Measurements from ENCODE around the gene PPRC1. TPM values are rescaled to one million over a fixed set of nuclear protein-coding genes. Genes with fewer than 3 reads are reported as not detected.

PPRC1 gene
- total RNA-seq, 1 experiment from 2014 or later = 43.9 TPM

DNA sequence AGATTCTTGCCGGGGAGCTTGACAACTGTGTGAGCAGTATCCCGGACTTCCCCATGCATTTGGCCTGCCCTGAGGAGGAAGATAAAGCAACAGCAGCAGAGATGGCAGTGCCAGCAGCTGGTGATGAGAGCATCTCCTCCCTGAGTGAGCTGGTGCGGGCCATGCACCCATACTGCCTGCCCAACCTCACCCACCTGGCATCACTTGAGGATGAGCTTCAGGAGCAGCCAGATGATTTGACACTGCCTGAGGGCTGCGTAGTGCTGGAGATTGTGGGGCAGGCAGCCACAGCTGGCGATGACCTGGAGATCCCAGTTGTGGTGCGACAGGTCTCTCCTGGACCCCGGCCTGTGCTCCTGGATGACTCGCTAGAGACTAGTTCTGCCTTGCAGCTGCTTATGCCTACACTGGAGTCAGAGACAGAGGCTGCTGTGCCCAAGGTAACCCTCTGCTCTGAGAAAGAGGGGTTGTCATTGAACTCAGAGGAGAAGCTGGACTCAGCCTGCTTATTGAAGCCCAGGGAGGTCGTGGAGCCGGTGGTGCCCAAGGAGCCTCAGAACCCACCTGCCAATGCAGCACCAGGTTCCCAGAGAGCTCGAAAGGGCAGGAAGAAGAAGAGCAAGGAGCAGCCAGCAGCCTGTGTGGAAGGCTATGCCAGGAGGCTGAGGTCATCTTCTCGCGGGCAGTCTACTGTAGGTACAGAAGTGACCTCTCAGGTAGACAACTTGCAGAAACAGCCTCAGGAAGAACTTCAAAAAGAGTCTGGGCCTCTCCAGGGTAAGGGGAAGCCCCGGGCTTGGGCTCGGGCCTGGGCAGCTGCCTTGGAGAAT, 6.7 kb downstream of the PPRC1 start:
- H3K9me3 Mint-ChIP-seq (ENCODE audit: low read depth, unreplicated experiment) = no peaks in the 10 kb centered on the region
- H3K27me3 Mint-ChIP-seq (ENCODE audit: unreplicated experiment) = no peaks in the 10 kb centered on the region
- peaks cover 55% of the 10 kb centered on the region for H3K36me3 Mint-ChIP-seq (ENCODE audit: insufficient read depth, unreplicated experiment)
- intact Hi-C loops (cut with micrococcal nuclease; ENCODE audit: unreplicated experiment) = no loop called here
- BruUV-seq (replicated peaks) = no TSS peak
- no peak overlapping the region for H3K4me3 Mint-ChIP-seq (ENCODE audit: low read depth, unreplicated experiment)
- no peak overlapping the region for H3K27ac Mint-ChIP-seq (ENCODE audit: unreplicated experiment)
- TF ChIP-seq, protein P1, sequence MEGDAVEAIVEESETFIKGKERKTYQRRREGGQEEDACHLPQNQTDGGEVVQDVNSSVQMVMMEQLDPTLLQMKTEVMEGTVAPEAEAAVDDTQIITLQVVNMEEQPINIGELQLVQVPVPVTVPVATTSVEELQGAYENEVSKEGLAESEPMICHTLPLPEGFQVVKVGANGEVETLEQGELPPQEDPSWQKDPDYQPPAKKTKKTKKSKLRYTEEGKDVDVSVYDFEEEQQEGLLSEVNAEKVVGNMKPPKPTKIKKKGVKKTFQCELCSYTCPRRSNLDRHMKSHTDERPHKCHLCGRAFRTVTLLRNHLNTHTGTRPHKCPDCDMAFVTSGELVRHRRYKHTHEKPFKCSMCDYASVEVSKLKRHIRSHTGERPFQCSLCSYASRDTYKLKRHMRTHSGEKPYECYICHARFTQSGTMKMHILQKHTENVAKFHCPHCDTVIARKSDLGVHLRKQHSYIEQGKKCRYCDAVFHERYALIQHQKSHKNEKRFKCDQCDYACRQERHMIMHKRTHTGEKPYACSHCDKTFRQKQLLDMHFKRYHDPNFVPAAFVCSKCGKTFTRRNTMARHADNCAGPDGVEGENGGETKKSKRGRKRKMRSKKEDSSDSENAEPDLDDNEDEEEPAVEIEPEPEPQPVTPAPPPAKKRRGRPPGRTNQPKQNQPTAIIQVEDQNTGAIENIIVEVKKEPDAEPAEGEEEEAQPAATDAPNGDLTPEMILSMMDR (IDR thresholded peaks at IDR 0.05; ENCODE audit: unreplicated experiment) = no peak
- DNase-seq = no peak
- CTCF ChIA-PET = no interaction called here
- peaks cover 17% of the 10 kb centered on the region for H3K4me1 Mint-ChIP-seq (ENCODE audit: low read depth, unreplicated experiment)

DNA sequence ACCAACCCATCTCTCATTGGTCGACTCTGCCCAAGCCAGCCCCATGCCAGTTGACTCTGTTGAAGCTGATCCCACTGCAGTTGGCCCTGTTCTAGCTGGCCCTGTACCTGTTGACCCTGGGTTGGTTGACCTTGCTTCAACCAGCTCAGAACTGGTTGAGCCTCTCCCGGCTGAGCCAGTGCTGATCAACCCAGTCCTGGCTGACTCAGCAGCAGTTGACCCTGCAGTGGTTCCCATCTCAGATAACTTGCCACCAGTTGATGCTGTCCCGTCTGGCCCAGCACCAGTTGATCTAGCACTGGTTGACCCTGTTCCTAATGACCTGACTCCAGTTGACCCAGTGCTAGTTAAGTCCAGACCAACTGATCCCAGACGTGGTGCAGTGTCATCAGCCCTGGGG, 7.4 kb downstream of the PPRC1 start:
- no TSS peak for BruUV-seq (replicated peaks)

DNA sequence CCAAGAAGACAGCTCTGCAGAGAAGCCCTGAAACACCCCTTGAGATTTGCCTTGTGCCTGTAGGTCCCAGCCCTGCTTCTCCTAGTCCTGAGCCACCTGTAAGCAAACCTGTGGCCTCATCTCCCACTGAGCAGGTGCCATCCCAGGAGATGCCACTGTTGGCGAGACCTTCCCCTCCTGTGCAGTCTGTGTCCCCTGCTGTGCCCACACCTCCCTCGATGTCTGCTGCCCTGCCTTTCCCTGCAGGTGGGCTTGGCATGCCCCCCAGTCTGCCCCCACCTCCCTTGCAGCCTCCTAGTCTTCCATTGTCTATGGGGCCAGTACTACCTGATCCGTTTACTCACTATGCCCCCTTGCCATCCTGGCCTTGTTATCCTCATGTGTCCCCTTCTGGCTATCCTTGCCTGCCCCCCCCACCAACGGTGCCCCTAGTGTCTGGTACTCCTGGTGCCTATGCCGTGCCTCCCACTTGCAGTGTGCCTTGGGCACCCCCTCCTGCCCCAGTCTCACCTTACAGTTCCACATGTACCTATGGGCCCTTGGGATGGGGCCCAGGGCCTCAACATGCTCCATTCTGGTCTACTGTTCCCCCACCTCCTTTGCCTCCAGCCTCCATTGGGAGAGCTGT, 8.2 kb downstream of the PPRC1 start:
- H3K27ac Mint-ChIP-seq (ENCODE audit: unreplicated experiment) = peak overlapping the region; percentile 68
- DNase-seq = no peak
- H3K4me3 Mint-ChIP-seq (ENCODE audit: low read depth, unreplicated experiment) = no peak overlapping the region
- peaks cover 64% of the 10 kb centered on the region for H3K36me3 Mint-ChIP-seq (ENCODE audit: insufficient read depth, unreplicated experiment)
- intact Hi-C loops (cut with micrococcal nuclease; ENCODE audit: unreplicated experiment) = no loop called here
- peaks cover 2% of the 10 kb centered on the region for H3K4me1 Mint-ChIP-seq (ENCODE audit: low read depth, unreplicated experiment)
- TF ChIP-seq, protein P1 (IDR thresholded peaks at IDR 0.05; ENCODE audit: unreplicated experiment) = no peak
- no peaks in the 10 kb centered on the region for H3K9me3 Mint-ChIP-seq (ENCODE audit: low read depth, unreplicated experiment)
- no TSS peak for BruUV-seq (replicated peaks)
- CTCF ChIA-PET = no interaction called here
- H3K27me3 Mint-ChIP-seq (ENCODE audit: unreplicated experiment) = no peaks in the 10 kb centered on the region

More for the DNA sequence above, 7.4 kb downstream of the PPRC1 start:
- Mint-ChIP-seq H3K9me3 (ENCODE audit: low read depth, unreplicated experiment) (no peaks in the 10 kb centered on the region), H3K27ac (ENCODE audit: unreplicated experiment) (no peak overlapping the region), H3K4me3 (ENCODE audit: low read depth, unreplicated experiment) (no peak overlapping the region), H3K27me3 (ENCODE audit: unreplicated experiment) (no peaks in the 10 kb centered on the region), H3K4me1 (ENCODE audit: low read depth, unreplicated experiment) (peaks cover 10% of the 10 kb centered on the region), H3K36me3 (ENCODE audit: insufficient read depth, unreplicated experiment) (peaks cover 59% of the 10 kb centered on the region)
- TF ChIP-seq, protein P1 (IDR thresholded peaks at IDR 0.05; ENCODE audit: unreplicated experiment) = no peak
- intact Hi-C loops (cut with micrococcal nuclease; ENCODE audit: unreplicated experiment) = no loop called here
- no peak for DNase-seq
- CTCF ChIA-PET = no interaction called here

DNA sequence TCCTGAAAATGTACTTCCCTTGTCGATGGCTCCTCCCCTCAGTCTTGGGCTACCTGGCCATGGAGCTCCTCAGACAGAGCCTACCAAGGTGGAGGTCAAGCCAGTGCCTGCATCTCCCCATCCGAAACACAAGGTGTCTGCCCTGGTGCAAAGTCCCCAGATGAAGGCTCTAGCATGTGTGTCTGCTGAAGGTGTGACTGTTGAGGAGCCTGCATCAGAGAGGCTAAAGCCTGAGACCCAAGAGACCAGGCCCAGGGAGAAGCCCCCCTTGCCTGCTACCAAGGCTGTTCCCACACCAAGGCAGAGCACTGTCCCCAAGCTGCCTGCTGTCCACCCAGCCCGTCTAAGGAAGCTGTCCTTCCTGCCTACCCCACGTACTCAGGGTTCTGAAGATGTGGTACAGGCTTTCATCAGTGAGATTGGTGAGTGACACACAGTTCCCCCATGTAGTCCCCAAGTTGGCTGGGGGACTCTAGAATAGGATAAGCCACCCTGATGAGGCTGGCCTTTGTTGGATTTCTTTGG, 8.8 kb downstream of the PPRC1 start:
- Mint-ChIP-seq H3K27me3 (ENCODE audit: unreplicated experiment) (no peaks in the 10 kb centered on the region), H3K36me3 (ENCODE audit: insufficient read depth, unreplicated experiment) (peaks cover 64% of the 10 kb centered on the region), H3K4me1 (ENCODE audit: low read depth, unreplicated experiment) (no peaks in the 10 kb centered on the region), H3K4me3 (ENCODE audit: low read depth, unreplicated experiment) (no peak overlapping the region), H3K9me3 (ENCODE audit: low read depth, unreplicated experiment) (no peaks in the 10 kb centered on the region), H3K27ac (ENCODE audit: unreplicated experiment) (peak overlapping the region; percentile 68)
- no peak for DNase-seq
- TF ChIP-seq, protein P1 (IDR thresholded peaks at IDR 0.05; ENCODE audit: unreplicated experiment) = no peak
- intact Hi-C loops (cut with micrococcal nuclease; ENCODE audit: unreplicated experiment) = no loop called here
- CTCF ChIA-PET = no interaction called here
- no TSS peak for BruUV-seq (replicated peaks)

All from Calu3 (cell line).